ENCODE data around the gene CD8B2.

The CD8B2 gene

DNA sequence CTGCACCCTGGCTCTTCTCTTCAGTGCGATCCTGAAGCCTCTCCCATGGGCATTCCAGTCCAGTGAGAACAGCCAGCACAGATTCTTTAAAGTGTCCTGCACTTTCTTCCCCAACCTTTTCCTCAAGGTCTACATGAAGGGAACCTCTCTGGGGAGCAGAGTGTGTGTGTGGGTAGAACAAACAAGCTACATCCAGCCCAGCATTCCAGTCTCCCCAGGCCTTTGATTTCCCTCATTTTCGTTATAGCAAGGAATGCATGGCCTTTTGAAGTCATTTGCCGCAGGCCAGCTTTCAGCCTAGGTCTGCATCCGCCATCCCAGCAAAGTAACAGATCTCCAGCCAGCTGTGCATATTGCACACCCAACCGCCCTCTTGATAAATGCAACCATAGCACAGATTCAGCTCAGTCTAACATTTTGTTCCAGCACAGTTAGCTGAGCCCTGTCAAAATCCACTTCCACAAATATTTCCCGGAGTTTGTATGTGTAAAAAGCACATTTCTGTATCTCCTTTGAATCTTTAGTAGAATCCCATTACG lies 44.6 kb downstream of the CD8B2 start:
- H3K4me1 ChIP-seq (ENCODE audit: insufficient read depth, insufficient read length): no peaks in the 10 kb centered on the region
- TF ChIP-seq SUZ12 (IDR thresholded peaks at IDR 0.05; ENCODE audit: extremely low read depth, insufficient read depth, insufficient read length): no peak
- no peak for TF ChIP-seq ZNF274 (IDR thresholded peaks at IDR 0.05; ENCODE audit: low read depth, low read length)
- no peak for TF ChIP-seq YY1 (IDR thresholded peaks at IDR 0.05; ENCODE audit: insufficient read depth, insufficient read length)
- no peaks in the 10 kb centered on the region for H3K36me3 ChIP-seq (ENCODE audit: insufficient read depth, insufficient read length, low read length)
- no peaks in the 10 kb centered on the region for H3K9me3 ChIP-seq (ENCODE audit: insufficient read depth, low read length)
- H3K4me3 ChIP-seq (ENCODE audit: insufficient read length, low read depth): no peak overlapping the region
- H3K27me3 ChIP-seq (ENCODE audit: insufficient read depth, insufficient read length): no peaks in the 10 kb centered on the region
- H3K9ac ChIP-seq (ENCODE audit: insufficient read length, low read depth): no peak overlapping the region
- DNase-seq (ENCODE audit: low read depth, low spot score): peak; percentile 23

DNA sequence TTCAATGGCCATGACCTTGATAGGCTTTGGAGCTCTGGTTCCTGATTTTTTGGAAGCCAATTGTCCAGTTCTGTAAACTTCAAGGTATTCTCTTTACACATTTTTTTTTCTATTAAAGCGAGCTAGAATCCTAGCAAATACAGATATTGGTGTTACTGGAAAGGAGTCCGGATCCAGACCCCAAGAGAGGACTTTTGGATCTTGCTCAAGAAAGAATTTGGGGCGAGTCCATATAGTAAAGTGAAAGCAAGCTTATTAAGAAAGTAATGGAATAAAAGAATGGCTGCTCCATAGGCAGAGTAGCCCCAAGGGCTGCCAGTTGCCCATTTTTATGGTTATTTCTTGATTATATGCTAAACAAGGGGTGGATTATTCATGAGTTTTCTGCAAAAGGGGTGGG lies 45.1 kb downstream of the CD8B2 start:
- H3K4me1 ChIP-seq (ENCODE audit: insufficient read depth, insufficient read length): no peaks in the 10 kb centered on the region
- TF ChIP-seq ZNF274 (IDR thresholded peaks at IDR 0.05; ENCODE audit: low read depth, low read length): no peak
- no peak for TF ChIP-seq YY1 (IDR thresholded peaks at IDR 0.05; ENCODE audit: insufficient read depth, insufficient read length)
- TF ChIP-seq SUZ12 (IDR thresholded peaks at IDR 0.05; ENCODE audit: extremely low read depth, insufficient read depth, insufficient read length): no peak
- H3K9ac ChIP-seq (ENCODE audit: insufficient read length, low read depth): no peak overlapping the region
- no peak for DNase-seq (ENCODE audit: low read depth, low spot score)
- no peaks in the 10 kb centered on the region for H3K36me3 ChIP-seq (ENCODE audit: insufficient read depth, insufficient read length, low read length)
- H3K27me3 ChIP-seq (ENCODE audit: insufficient read depth, insufficient read length): no peaks in the 10 kb centered on the region
- H3K9me3 ChIP-seq (ENCODE audit: insufficient read depth, low read length): no peaks in the 10 kb centered on the region
- no peak overlapping the region for H3K4me3 ChIP-seq (ENCODE audit: insufficient read length, low read depth)

DNA sequence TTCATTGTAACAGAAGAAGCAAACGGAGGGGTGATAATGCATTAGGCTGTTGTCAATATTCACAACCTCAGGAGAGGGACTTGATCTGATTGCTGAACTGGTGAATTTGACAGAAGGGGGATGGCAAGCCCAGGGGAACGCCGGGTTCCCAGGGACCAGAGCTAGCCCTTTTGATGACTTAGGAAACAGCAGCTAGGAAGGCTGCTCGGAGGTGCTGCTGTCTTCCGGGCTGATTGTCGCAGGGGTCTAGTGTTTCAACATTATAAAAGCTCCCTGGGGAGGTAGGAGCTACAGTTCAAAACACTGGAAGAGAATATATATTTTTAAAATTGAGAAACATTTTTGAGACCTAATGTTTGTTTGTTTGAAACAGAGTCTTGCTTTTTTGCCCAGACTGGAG lies 47.3 kb downstream of the CD8B2 start:
- no peaks in the 10 kb centered on the region for H3K4me1 ChIP-seq (ENCODE audit: insufficient read depth, insufficient read length)
- H3K4me3 ChIP-seq (ENCODE audit: insufficient read length, low read depth): no peak overlapping the region
- no peak overlapping the region for H3K9ac ChIP-seq (ENCODE audit: insufficient read length, low read depth)
- TF ChIP-seq YY1 (IDR thresholded peaks at IDR 0.05; ENCODE audit: insufficient read depth, insufficient read length) (no peak), ZNF274 (IDR thresholded peaks at IDR 0.05; ENCODE audit: low read depth, low read length) (no peak), SUZ12 (IDR thresholded peaks at IDR 0.05; ENCODE audit: extremely low read depth, insufficient read depth, insufficient read length) (no peak)
- H3K36me3 ChIP-seq (ENCODE audit: insufficient read depth, insufficient read length, low read length): no peaks in the 10 kb centered on the region
- no peaks in the 10 kb centered on the region for H3K27me3 ChIP-seq (ENCODE audit: insufficient read depth, insufficient read length)
- H3K9me3 ChIP-seq (ENCODE audit: insufficient read depth, low read length): no peaks in the 10 kb centered on the region
- DNase-seq (ENCODE audit: low read depth, low spot score): no peak

DNA sequence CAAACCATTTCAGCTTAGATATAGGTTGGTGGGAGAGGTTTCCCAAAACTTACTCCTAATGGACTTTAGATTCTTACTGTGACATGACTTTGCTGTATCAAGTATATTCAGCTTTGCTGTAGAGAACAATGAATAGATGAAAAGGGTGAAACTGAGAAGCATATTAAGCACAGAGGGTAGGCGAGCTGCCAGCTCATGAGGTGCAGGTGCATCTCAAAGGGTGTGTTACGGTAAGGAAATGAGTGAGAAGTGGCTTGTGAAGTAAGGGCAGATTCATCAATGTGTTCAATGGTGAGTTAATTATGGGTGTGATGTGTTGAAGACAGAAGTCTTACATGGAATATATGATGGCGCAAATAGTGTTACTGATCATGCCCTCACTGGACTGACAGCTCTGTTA lies 49.3 kb downstream of the CD8B2 start:
- DNase-seq (ENCODE audit: low read depth, low spot score): no peak
- Histone ChIP-seq H3K36me3 (ENCODE audit: insufficient read depth, insufficient read length, low read length) (no peaks in the 10 kb centered on the region), H3K9me3 (ENCODE audit: insufficient read depth, low read length) (no peaks in the 10 kb centered on the region), H3K4me3 (ENCODE audit: insufficient read length, low read depth) (no peak overlapping the region), H3K4me1 (ENCODE audit: insufficient read depth, insufficient read length) (no peaks in the 10 kb centered on the region), H3K9ac (ENCODE audit: insufficient read length, low read depth) (no peak overlapping the region), H3K27me3 (ENCODE audit: insufficient read depth, insufficient read length) (no peaks in the 10 kb centered on the region)
- TF ChIP-seq ZNF274 (IDR thresholded peaks at IDR 0.05; ENCODE audit: low read depth, low read length) (no peak), YY1 (IDR thresholded peaks at IDR 0.05; ENCODE audit: insufficient read depth, insufficient read length) (no peak), SUZ12 (IDR thresholded peaks at IDR 0.05; ENCODE audit: extremely low read depth, insufficient read depth, insufficient read length) (no peak)

DNA sequence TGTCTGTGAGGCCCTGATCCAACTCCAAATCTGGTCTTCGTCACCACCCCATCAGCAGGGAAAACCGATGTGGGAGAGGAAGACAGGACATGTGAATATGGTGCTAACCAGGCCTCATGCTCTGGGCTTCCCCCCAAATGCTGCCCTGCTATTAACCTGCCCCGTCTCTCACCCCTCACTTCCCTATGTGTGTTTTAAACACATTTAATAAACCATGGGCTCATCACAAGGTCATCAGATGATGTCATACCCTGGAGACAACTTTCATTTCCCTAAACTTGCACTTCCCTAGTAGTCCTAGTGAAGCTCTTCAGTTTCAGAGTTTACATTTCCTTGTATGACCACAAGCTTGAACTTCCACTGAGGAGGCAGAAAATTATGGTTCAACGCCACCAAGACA lies 49.9 kb downstream of the CD8B2 start:
- TF ChIP-seq ZNF274 (IDR thresholded peaks at IDR 0.05; ENCODE audit: low read depth, low read length) (no peak), YY1 (IDR thresholded peaks at IDR 0.05; ENCODE audit: insufficient read depth, insufficient read length) (no peak), SUZ12 (IDR thresholded peaks at IDR 0.05; ENCODE audit: extremely low read depth, insufficient read depth, insufficient read length) (no peak)
- DNase-seq (ENCODE audit: low read depth, low spot score): no peak
- no peaks in the 10 kb centered on the region for H3K9me3 ChIP-seq (ENCODE audit: insufficient read depth, low read length)
- H3K9ac ChIP-seq (ENCODE audit: insufficient read length, low read depth): no peak overlapping the region
- H3K4me3 ChIP-seq (ENCODE audit: insufficient read length, low read depth): no peak overlapping the region
- no peaks in the 10 kb centered on the region for H3K4me1 ChIP-seq (ENCODE audit: insufficient read depth, insufficient read length)
- peaks cover 5% of the 10 kb centered on the region for H3K27me3 ChIP-seq (ENCODE audit: insufficient read depth, insufficient read length)
- H3K36me3 ChIP-seq (ENCODE audit: insufficient read depth, insufficient read length, low read length): no peaks in the 10 kb centered on the region

DNA sequence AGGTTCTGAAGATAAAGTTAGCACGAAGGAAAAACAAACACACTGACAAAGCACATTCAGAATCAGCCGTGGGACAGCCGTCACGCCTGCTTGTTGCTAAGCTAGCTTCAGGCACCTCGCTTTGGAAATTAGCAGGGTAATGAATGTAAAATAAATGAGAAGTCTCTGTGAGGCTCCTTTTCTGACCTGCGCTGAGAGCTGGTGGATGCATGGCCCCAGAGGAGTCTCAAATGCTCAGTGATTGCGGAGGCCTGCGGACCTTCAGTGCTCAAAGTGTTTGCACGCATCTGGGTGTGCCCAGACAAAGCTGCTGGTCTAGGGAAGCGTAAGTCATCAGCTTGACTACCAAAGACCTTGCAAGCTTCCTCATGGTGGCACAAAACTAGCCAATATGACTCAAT lies 50.6 kb downstream of the CD8B2 start:
- no peaks in the 10 kb centered on the region for H3K36me3 ChIP-seq (ENCODE audit: insufficient read depth, insufficient read length, low read length)
- no peak for DNase-seq (ENCODE audit: low read depth, low spot score)
- no peak overlapping the region for H3K4me3 ChIP-seq (ENCODE audit: insufficient read length, low read depth)
- peaks cover 7% of the 10 kb centered on the region for H3K27me3 ChIP-seq (ENCODE audit: insufficient read depth, insufficient read length)
- TF ChIP-seq YY1 (IDR thresholded peaks at IDR 0.05; ENCODE audit: insufficient read depth, insufficient read length): no peak
- TF ChIP-seq ZNF274 (IDR thresholded peaks at IDR 0.05; ENCODE audit: low read depth, low read length): no peak
- no peak for TF ChIP-seq SUZ12 (IDR thresholded peaks at IDR 0.05; ENCODE audit: extremely low read depth, insufficient read depth, insufficient read length)
- no peak overlapping the region for H3K9ac ChIP-seq (ENCODE audit: insufficient read length, low read depth)
- no peaks in the 10 kb centered on the region for H3K4me1 ChIP-seq (ENCODE audit: insufficient read depth, insufficient read length)
- H3K9me3 ChIP-seq (ENCODE audit: insufficient read depth, low read length): no peaks in the 10 kb centered on the region

DNA sequence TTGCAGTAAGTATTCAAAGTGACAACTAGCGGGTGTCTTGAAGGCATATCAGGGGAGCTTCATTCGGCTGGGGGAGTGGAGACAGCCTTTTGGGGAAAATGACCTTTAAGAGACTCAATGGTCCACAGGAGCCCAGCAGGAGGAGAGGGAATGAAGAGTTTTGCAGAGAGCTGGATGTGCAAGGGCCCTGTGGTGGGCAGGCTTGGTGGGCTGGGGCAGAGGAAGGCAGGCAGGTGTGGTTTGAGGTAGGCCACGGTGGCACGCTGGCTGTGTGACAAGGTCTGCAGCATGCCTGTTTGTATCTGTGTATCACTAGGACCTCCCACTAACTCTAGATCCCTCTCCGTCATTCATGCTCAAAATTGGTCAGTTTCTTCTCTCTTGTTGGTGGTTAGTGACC lies 53.7 kb downstream of the CD8B2 start:
- H3K36me3 ChIP-seq (ENCODE audit: insufficient read depth, insufficient read length, low read length): no peaks in the 10 kb centered on the region
- no peaks in the 10 kb centered on the region for H3K9me3 ChIP-seq (ENCODE audit: insufficient read depth, low read length)
- H3K9ac ChIP-seq (ENCODE audit: insufficient read length, low read depth): no peak overlapping the region
- no peak for DNase-seq (ENCODE audit: low read depth, low spot score)
- peaks cover 13% of the 10 kb centered on the region for H3K27me3 ChIP-seq (ENCODE audit: insufficient read depth, insufficient read length)
- no peak overlapping the region for H3K4me3 ChIP-seq (ENCODE audit: insufficient read length, low read depth)
- no peaks in the 10 kb centered on the region for H3K4me1 ChIP-seq (ENCODE audit: insufficient read depth, insufficient read length)
- TF ChIP-seq ZNF274 (IDR thresholded peaks at IDR 0.05; ENCODE audit: low read depth, low read length) (no peak), SUZ12 (IDR thresholded peaks at IDR 0.05; ENCODE audit: extremely low read depth, insufficient read depth, insufficient read length) (no peak)
